MM.1S (cell line): ENCODE results near the gene FATE1.

Experiments used
- DNase-seq: peaks from one replicate; pipeline ENCODE4 v3.0.0-alpha.2; 2015
- H2AFZ ChIP-seq: fragments of 300-600 bp; sonication (generic); 2 replicates; pipeline ENCODE4 v1.6.0; 2016; ENCODE audit warnings: antibody characterized with exemption, low read length
- H3F3A ChIP-seq: fragments of 300-600 bp; sonication (generic); 2 replicates; pipeline ENCODE4 v1.6.1; 2016; ENCODE audit warnings: mild to moderate bottlenecking, antibody characterized with exemption, low read length, moderate library complexity, mixed read lengths; ENCODE audit not compliant: insufficient read depth
- H3K27ac ChIP-seq: fragments of 300-600 bp; sonication (generic); 2 replicates; pipeline ENCODE4 v1.5.1; 2016; ENCODE audit warnings: mild to moderate bottlenecking, low read length
- H3K27me3 ChIP-seq: fragments of 300-600 bp; sonication (generic); replicated peaks from 2 replicates; pipeline ENCODE4 v1.6.0; 2016; ENCODE audit warnings: low read length; ENCODE audit not compliant: insufficient read depth
- H3K36me3 ChIP-seq: fragments of 300-600 bp; sonication (generic); replicated peaks from 2 replicates; pipeline ENCODE4 v1.6.1; 2016; ENCODE audit warnings: mild to moderate bottlenecking, low read length, mixed read lengths; ENCODE audit not compliant: insufficient read depth
- H3K4me1 ChIP-seq: fragments of 300-600 bp; sonication (generic); 2 replicates; pipeline ENCODE4 v1.6.1; 2016; ENCODE audit warnings: low read length, mixed read lengths
- H3K4me2 ChIP-seq: fragments of 300-600 bp; sonication (generic); 2 replicates; pipeline ENCODE4 v1.6.0; 2016; ENCODE audit warnings: low read depth, low read length
- H3K4me3 ChIP-seq: fragments of 300-600 bp; sonication (generic); 2 replicates; pipeline ENCODE4 v1.5.1; 2016; ENCODE audit warnings: low read length, mixed read lengths
- H3K79me2 ChIP-seq: fragments of 300-600 bp; sonication (generic); 2 replicates; pipeline ENCODE4 v1.6.1; 2016; ENCODE audit warnings: mixed run types, low read length, mixed read lengths
- H3K9ac ChIP-seq: fragments of 300-600 bp; sonication (generic); 2 replicates; pipeline ENCODE4 v1.6.1; 2016; ENCODE audit warnings: low read length, mixed read lengths
- H3K9me2 ChIP-seq: fragments of 300-600 bp; sonication (generic); replicated peaks from 2 replicates; pipeline ENCODE4 v1.6.1; 2016; ENCODE audit warnings: mild to moderate bottlenecking, low read length, mixed read lengths; ENCODE audit not compliant: insufficient read depth
- H3K9me3 ChIP-seq: fragments of 300-600 bp; sonication (generic); replicated peaks from 2 replicates; pipeline ENCODE4 v1.6.1; 2016; ENCODE audit warnings: mild to moderate bottlenecking, low read length, mixed read lengths; ENCODE audit not compliant: insufficient read depth
- H4K20me1 ChIP-seq: fragments of 300-600 bp; sonication (generic); 2 replicates; pipeline ENCODE4 v1.6.1; 2016; ENCODE audit warnings: mild to moderate bottlenecking, low read length, moderate library complexity, mixed read lengths; ENCODE audit not compliant: insufficient read depth
- CTCF ChIP-seq: fragments of 300-600 bp; sonication (generic); IDR thresholded peaks from 2 replicates; pipeline ENCODE4 v1.5.1; 2016; ENCODE audit warnings: antibody characterized with exemption, low read length, mixed read lengths
- EZH2 ChIP-seq: fragments of 300-600 bp; sonication (generic); optimal IDR thresholded peaks from 2 replicates; pipeline ENCODE3; 2017; ENCODE audit warnings: low read depth, mild to moderate bottlenecking, antibody characterized with exemption, low read length, mixed read lengths
- EZH2phosphoT487 ChIP-seq: fragments of 300-600 bp; sonication (generic); IDR thresholded peaks from 2 replicates; pipeline ENCODE4 v1.6.1; 2018; ENCODE audit warnings: antibody characterized with exemption, low read length

Gene FATE1

DNA sequence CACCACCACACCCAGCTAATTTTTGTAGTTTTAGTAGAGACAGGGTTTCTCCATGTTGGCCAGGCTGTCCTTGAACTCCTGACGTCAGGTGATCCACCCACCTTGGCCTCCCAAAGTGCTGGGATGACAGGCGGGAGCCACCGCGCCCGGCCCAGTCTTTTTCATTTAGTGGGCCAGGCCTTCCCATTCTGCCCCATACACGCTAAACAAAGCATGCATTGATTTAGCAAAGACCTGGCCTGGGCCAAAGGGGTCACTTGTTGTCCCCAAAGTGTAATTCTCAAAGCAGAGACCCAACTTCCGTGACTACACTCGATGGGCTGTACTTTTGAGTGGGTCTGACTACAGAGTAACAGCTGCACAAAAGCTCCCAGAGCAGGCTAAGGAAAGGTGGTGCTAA is 47.9 kb downstream of the FATE1 start:
- no peak overlapping the region for H3K9ac ChIP-seq
- H3K9me3 ChIP-seq = no peaks in the 10 kb centered on the region
- H3K4me3 ChIP-seq = no peak overlapping the region
- no peaks in the 10 kb centered on the region for H4K20me1 ChIP-seq
- TF ChIP-seq EZH2 (no peak), EZH2phosphoT487 (no peak), CTCF (no peak)
- H3K9me2 ChIP-seq = no peaks in the 10 kb centered on the region
- H3K27me3 ChIP-seq = no peaks in the 10 kb centered on the region
- no peak for DNase-seq
- no peaks in the 10 kb centered on the region for H3K36me3 ChIP-seq
- H3K4me2 ChIP-seq = no peak overlapping the region
- no peak overlapping the region for H2AFZ ChIP-seq
- no peaks in the 10 kb centered on the region for H3F3A ChIP-seq
- H3K4me1 ChIP-seq = no peaks in the 10 kb centered on the region
- no peaks in the 10 kb centered on the region for H3K79me2 ChIP-seq
- no peak overlapping the region for H3K27ac ChIP-seq

DNA sequence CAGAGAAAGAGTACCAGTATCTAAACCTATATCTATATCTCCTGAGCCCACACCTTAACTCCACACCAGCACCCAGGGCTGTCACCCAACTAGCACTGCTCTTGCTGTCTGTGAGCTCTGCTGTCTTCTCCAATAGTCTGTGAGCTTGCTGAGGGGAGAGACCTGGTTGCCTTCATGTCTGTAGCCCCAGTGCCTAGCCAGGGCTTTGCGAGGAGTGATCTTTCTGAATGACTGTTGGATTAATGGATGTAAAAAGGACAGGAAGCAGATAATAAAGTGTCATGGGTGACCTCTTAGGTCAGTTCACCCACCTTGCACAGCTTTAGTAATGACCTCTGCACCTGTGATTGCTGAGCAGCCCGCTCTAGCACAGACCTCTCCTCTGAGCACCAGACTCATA is 49.2 kb downstream of the FATE1 start:
- H3K27me3 ChIP-seq = no peaks in the 10 kb centered on the region
- H3K36me3 ChIP-seq = no peaks in the 10 kb centered on the region
- no peak overlapping the region for H3K9ac ChIP-seq
- no peaks in the 10 kb centered on the region for H3K9me3 ChIP-seq
- no peak for DNase-seq
- no peaks in the 10 kb centered on the region for H4K20me1 ChIP-seq
- no peaks in the 10 kb centered on the region for H3K9me2 ChIP-seq
- H3K4me3 ChIP-seq = no peak overlapping the region
- H2AFZ ChIP-seq = no peak overlapping the region
- H3K4me2 ChIP-seq = no peak overlapping the region
- TF ChIP-seq EZH2 = no peak
- no peak for TF ChIP-seq EZH2phosphoT487
- H3K4me1 ChIP-seq = no peaks in the 10 kb centered on the region
- H3K79me2 ChIP-seq = no peaks in the 10 kb centered on the region
- H3F3A ChIP-seq = no peaks in the 10 kb centered on the region
- H3K27ac ChIP-seq = no peak overlapping the region

DNA sequence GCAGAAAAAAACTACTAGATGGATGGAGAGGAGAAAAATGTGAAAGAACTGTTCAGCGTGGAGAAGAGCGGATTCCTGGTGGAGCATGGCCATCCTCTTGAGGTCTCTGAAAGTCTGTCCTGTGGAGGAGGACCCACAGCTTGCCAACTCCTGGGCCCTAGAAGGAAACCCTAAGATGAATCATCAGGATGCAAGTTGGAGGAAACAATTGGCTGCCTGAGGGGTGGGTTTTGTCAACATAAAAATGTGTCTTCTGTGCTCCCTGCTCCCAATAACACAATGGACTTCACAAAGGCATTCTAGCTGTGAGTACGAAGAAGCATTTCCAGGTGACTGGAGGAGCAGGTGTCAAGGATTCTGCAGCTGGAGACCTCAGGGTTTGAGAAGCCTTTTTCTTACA is 55.9 kb downstream of the FATE1 start:
- Histone ChIP-seq H3K9me2 (no peaks in the 10 kb centered on the region), H3K27ac (no peak overlapping the region), H3K4me3 (no peak overlapping the region), H3K4me1 (no peaks in the 10 kb centered on the region), H3K9me3 (no peaks in the 10 kb centered on the region), H3K27me3 (no peaks in the 10 kb centered on the region), H2AFZ (no peak overlapping the region), H4K20me1 (no peaks in the 10 kb centered on the region), H3K36me3 (no peaks in the 10 kb centered on the region), H3K79me2 (no peaks in the 10 kb centered on the region), H3K9ac (no peak overlapping the region), H3F3A (no peaks in the 10 kb centered on the region), H3K4me2 (no peak overlapping the region)
- TF ChIP-seq EZH2phosphoT487 = no peak
- no peak for TF ChIP-seq EZH2
- TF ChIP-seq CTCF = no peak
- DNase-seq = no peak
